IMR-90 (cell line): Measurements from ENCODE around the gene SGPL1. TPM values are rescaled to one million over a fixed set of nuclear protein-coding genes. Genes with fewer than 3 reads are reported as not detected.

ENCODE experiments used
- ATAC-seq: fragments of 200-7000 bp; cut with Tn5 transposase; 2 replicates; pipeline ENCODE4 v1.9.1; 2020; ENCODE audit warnings: low read depth, mild to moderate bottlenecking, moderate library complexity
- BruUV-seq: library from RNA; stranded (reverse); fragments of 400-500 nt; replicated peaks from 2 replicates; lab custom pipeline; 2021; lab: Mats Ljungman, UMichigan
- CTCF ChIA-PET: fragments of 300-600 bp; formaldehyde crosslinking; extraction: SDS; loops from one replicate; lab custom pipeline; 2021; ENCODE audit warnings: antibody characterized with exemption; lab: Yijun Ruan, JAX
- POLR2A ChIA-PET: fragments of 300-600 bp; sonication (Branson Sonifier 250); formaldehyde crosslinking; loops from one replicate; lab custom pipeline; 2022; ENCODE audit warnings: antibody characterized with exemption; ENCODE audit not compliant: unreplicated experiment; lab: Charles Lee
- DNase-seq: peaks from one replicate; pipeline ENCODE4 v3.0.0; 2013
- H2AFZ ChIP-seq: replicated peaks from 2 replicates; pipeline ENCODE3; 2013; ENCODE audit warnings: low read length, mild to moderate bottlenecking; ENCODE audit not compliant: poor library complexity
- H2AK5ac ChIP-seq: 2 replicates; pipeline ENCODE4 v1.6.1; 2013; ENCODE audit warnings: low read depth, low read length, inconsistent platforms
- H2AK9ac ChIP-seq: replicated peaks from 2 replicates; pipeline ENCODE3; 2013; ENCODE audit warnings: mild to moderate bottlenecking, low read depth, low read length, moderate library complexity; ENCODE audit not compliant: poor library complexity
- H2BK120ac ChIP-seq: 2 replicates; pipeline ENCODE4 v1.6.1; 2013; ENCODE audit warnings: low read depth, low read length, inconsistent platforms
- H2BK15ac ChIP-seq: 3 replicates; pipeline ENCODE4 v1.6.1; 2013; ENCODE audit warnings: low read depth, low read length, inconsistent platforms
- H2BK20ac ChIP-seq: 2 replicates; pipeline ENCODE4 v1.6.1; 2013; ENCODE audit warnings: low read depth, mild to moderate bottlenecking, inconsistent platforms, low read length, moderate library complexity
- H2BK5ac ChIP-seq: 2 replicates; pipeline ENCODE4 v1.6.1; 2013; ENCODE audit warnings: mild to moderate bottlenecking, low read depth, low read length, inconsistent platforms; ENCODE audit not compliant: poor library complexity, severe bottlenecking
- H3K14ac ChIP-seq: replicated peaks from 2 replicates; pipeline ENCODE4 v1.6.1; 2013; ENCODE audit warnings: low read depth, low read length, inconsistent platforms
- H3K18ac ChIP-seq: 2 replicates; pipeline ENCODE4 v1.6.1; 2013; ENCODE audit warnings: low read depth, low read length, control low read depth
- H3K23ac ChIP-seq: 2 replicates; pipeline ENCODE4 v1.6.1; 2013; ENCODE audit warnings: low read depth, low read length, inconsistent platforms
- H3K27ac ChIP-seq: 2 replicates; pipeline ENCODE4 v1.5.1; 2013; ENCODE audit warnings: mild to moderate bottlenecking, control low read depth, low read length; ENCODE audit not compliant: insufficient read depth
- H3K27me3 ChIP-seq: 2 replicates; pipeline ENCODE4 v1.6.1; 2013; ENCODE audit warnings: low read length; ENCODE audit not compliant: control insufficient read depth, insufficient read depth
- H3K36me3 ChIP-seq: 2 replicates; pipeline ENCODE4 v1.6.1; 2013; ENCODE audit warnings: low read length, mixed read lengths; ENCODE audit not compliant: control insufficient read depth, insufficient read depth
- H3K4ac ChIP-seq: 2 replicates; pipeline ENCODE4 v1.6.1; 2013; ENCODE audit warnings: low read depth, low read length, inconsistent platforms
- H3K4me1 ChIP-seq: 2 replicates; pipeline ENCODE4 v1.6.1; 2013; ENCODE audit warnings: low read length, mixed read lengths; ENCODE audit not compliant: control insufficient read depth, insufficient read depth
- H3K4me2 ChIP-seq: 2 replicates; pipeline ENCODE4 v1.6.1; 2013; ENCODE audit warnings: low read depth, mild to moderate bottlenecking, control low read depth, low read length, moderate library complexity
- H3K4me3 ChIP-seq: 2 replicates; pipeline ENCODE4 v1.5.1; 2013; ENCODE audit warnings: low read depth, mild to moderate bottlenecking, control low read depth, low read length, moderate library complexity; ENCODE audit not compliant: insufficient read depth
- H3K56ac ChIP-seq: 2 replicates; pipeline ENCODE4 v1.6.1; 2013; ENCODE audit warnings: low read length, inconsistent platforms; ENCODE audit not compliant: insufficient read depth; ENCODE audit errors: extremely low read depth
- H3K79me1 ChIP-seq, 2 experiments: 2 replicates each; pipeline ENCODE4 v1.6.1; 2013; ENCODE audit warnings: low read length in 2 of 2, inconsistent platforms in 1 of 2, low read depth in 1 of 2
- H3K9ac ChIP-seq: 2 replicates; pipeline ENCODE4 v1.6.1; 2013; ENCODE audit warnings: low read depth, low read length, control low read depth
- H3K9me1 ChIP-seq: 2 replicates; pipeline ENCODE4 v1.6.1; 2013; ENCODE audit warnings: low read length, inconsistent platforms; ENCODE audit not compliant: insufficient read depth
- H3K9me3 ChIP-seq: 2 replicates; pipeline ENCODE4 v1.6.1; 2013; ENCODE audit warnings: low read length; ENCODE audit not compliant: control insufficient read depth, insufficient read depth
- H4K20me1 ChIP-seq: 2 replicates; pipeline ENCODE4 v1.6.1; 2013; ENCODE audit warnings: low read length, inconsistent platforms; ENCODE audit not compliant: insufficient read depth
- H4K5ac ChIP-seq: 2 replicates; pipeline ENCODE4 v1.6.1; 2013; ENCODE audit warnings: mild to moderate bottlenecking, low read depth, low read length, control low read depth
- H4K8ac ChIP-seq, 2 experiments: 2 replicates each; pipeline ENCODE4 v1.6.1; 2013; ENCODE audit warnings: low read depth in 2 of 2, low read length in 2 of 2, control low read depth in 1 of 2, inconsistent platforms in 1 of 2
- H4K91ac ChIP-seq: 2 replicates; pipeline ENCODE4 v1.6.1; 2013; ENCODE audit warnings: low read depth, low read length, inconsistent platforms; ENCODE audit not compliant: insufficient read depth
- CHD1 ChIP-seq: IDR thresholded peaks from 2 replicates; pipeline ENCODE4 v1.6.1; 2012; ENCODE audit warnings: low read depth, low read length, improper control_type of control experiment
- RAD21 ChIP-seq: IDR thresholded peaks from 2 replicates; pipeline ENCODE4 v1.6.1; 2012; ENCODE audit warnings: low read length, improper control_type of control experiment
- RCOR1 ChIP-seq: IDR thresholded peaks from 2 replicates; pipeline ENCODE4 v1.6.1; 2012; ENCODE audit warnings: mild to moderate bottlenecking, low read length, improper control_type of control experiment; ENCODE audit not compliant: insufficient replicate concordance
- WGBS, 2 experiments: methylation state at CpG; one replicate each; pipeline versions ENCODE4 v1.1.5 to v1.1.7; 2013; ENCODE audit warnings: missing lambda C conversion rate in 2 of 2; ENCODE audit not compliant: insufficient read length in 1 of 2; ENCODE audit errors: extremely low coverage in 2 of 2; 5-methylcytosine and 5-hydroxymethylcytosine counted together
- dilution Hi-C: fragments of 300-500 bp; cut with HindIII; formaldehyde crosslinking; loops from one replicate; pipeline ENCODE4 v1.14.3; 2018; ENCODE audit warnings: low sequenced_read_pairs; ENCODE audit not compliant: unreplicated experiment
- in situ Hi-C: fragments of 300-500 bp; cut with MboI; formaldehyde crosslinking; loops from 3 replicates; pipeline ENCODE4 v1.14.3; 2019; ENCODE audit warnings: low sequenced_read_pairs, inconsistent platforms, mixed read lengths
- intact Hi-C: fragments of 100-400 bp; cut with micrococcal nuclease; formaldehyde crosslinking; loops from 2 replicates; pipeline ENCODE4 v1.10.0; 2022
- polyA plus RNA-seq, 3 experiments: library from polyadenylated mRNA; depleted of rRNA; stranded (reverse); fragments of >200 nt; gene quantifications; 2 replicates each; pipeline ENCODE4 v1.2.3, GENCODE V29; 2012; ENCODE audit warnings: low replicate concordance in 1 of 3
- total RNA-seq: library from RNA; depleted of rRNA; stranded (reverse); fragments of >200 nt; gene quantifications from 2 replicates; pipeline ENCODE4 v1.2.3, GENCODE V29; 2012

The SGPL1 gene
- total and polyA plus RNA-seq, 2 of the 4 experiments (the other 2 are of a cell fraction): 12.2 to 26.7 TPM

GRCh38 chr10:70915806-70916205, 100.1 kb downstream of the SGPL1 start:
- Histone ChIP-seq H3K27ac (no peak overlapping the region), H3K4ac (no peak overlapping the region), H2AK9ac (no peak overlapping the region), H4K20me1 (no peaks in the 10 kb centered on the region; the same call in 1 of the 2 replicates), H3K4me1 (no peaks in the 10 kb centered on the region), H4K5ac (no peak overlapping the region), H3K9me1 (no peaks in the 10 kb centered on the region), H2BK5ac (no peak overlapping the region), H2BK120ac (no peak overlapping the region), H3K9me3 (no peaks in the 10 kb centered on the region), H2AK5ac (no peak overlapping the region), H2AFZ (no peak overlapping the region), H3K79me1 (no peaks in the 10 kb centered on the region), H3K23ac (no peak overlapping the region), H2BK15ac (no peak overlapping the region), H3K56ac (no peak overlapping the region), H3K9ac (no peak overlapping the region), H3K14ac (no peak overlapping the region), H4K8ac (no peak overlapping the region), H2BK20ac (no peak overlapping the region), H3K4me2 (no peak overlapping the region), H4K91ac (no peak overlapping the region), H3K27me3 (peaks cover 70% of the 10 kb centered on the region; the same call in 1 of the 2 replicates), H3K36me3 (no peaks in the 10 kb centered on the region), H3K18ac (no peak overlapping the region), H3K4me3 (no peak overlapping the region)
- ChIA-PET CTCF (interaction anchor here (1.2 kb wide), 1 partner anchor 9 kb away, joined by 3 read pairs; no protein-coding TSS in a partner anchor), POLR2A (no interaction called here)
- in situ Hi-C loops (no loop called here), dilution Hi-C loops (no loop called here), intact Hi-C loops (no loop called here)
- no TSS peak for BruUV-seq
- DNase-seq: no peak
- no peak for ATAC-seq
- TF ChIP-seq CHD1: no peak
- no peak for TF ChIP-seq RAD21
- no peak for TF ChIP-seq RCOR1
- WGBS, 2 experiments: 100% methylated on average over 2 of the region's 9 CpGs; no CpG with 5 or more reads in 1 of the 2 experiments
